OCI-LY3 (cell line): Measurements from ENCODE around the gene NCAM2.

Experiments
- CTCF ChIP-seq: fragments of 200-600, 300-600 bp; sonication (generic); IDR thresholded peaks from 2 replicates; pipeline ENCODE4 v1.5.1; 2014; ENCODE audit warnings: antibody characterized with exemption, low read length, low read depth
- EZH2phosphoT487 ChIP-seq: fragments of 200-600 bp; shearing (Covaris generic); IDR thresholded peaks from 2 replicates; pipeline ENCODE4 v1.6.1; 2018; ENCODE audit warnings: antibody characterized with exemption, mixed run types, low read depth

GRCh38 chr21:21109736-21110135, 111.5 kb downstream of the NCAM2 start:
- TF ChIP-seq CTCF (no peak), EZH2phosphoT487 (no peak)
